VCaP (cell line): Measurements from ENCODE around the gene TMEM92.

Experiments used
- H3K27ac ChIP-seq: fragments of 450-650 bp; 2 replicates; pipeline ENCODE4 v1.5.1; 2017
- CTCF ChIP-seq: fragments of 450-650 bp; conservative IDR thresholded peaks from 2 replicates; pipeline ENCODE4 v1.5.1; 2017; ENCODE audit warnings: mild to moderate bottlenecking, moderate library complexity

TMEM92 gene

DNA sequence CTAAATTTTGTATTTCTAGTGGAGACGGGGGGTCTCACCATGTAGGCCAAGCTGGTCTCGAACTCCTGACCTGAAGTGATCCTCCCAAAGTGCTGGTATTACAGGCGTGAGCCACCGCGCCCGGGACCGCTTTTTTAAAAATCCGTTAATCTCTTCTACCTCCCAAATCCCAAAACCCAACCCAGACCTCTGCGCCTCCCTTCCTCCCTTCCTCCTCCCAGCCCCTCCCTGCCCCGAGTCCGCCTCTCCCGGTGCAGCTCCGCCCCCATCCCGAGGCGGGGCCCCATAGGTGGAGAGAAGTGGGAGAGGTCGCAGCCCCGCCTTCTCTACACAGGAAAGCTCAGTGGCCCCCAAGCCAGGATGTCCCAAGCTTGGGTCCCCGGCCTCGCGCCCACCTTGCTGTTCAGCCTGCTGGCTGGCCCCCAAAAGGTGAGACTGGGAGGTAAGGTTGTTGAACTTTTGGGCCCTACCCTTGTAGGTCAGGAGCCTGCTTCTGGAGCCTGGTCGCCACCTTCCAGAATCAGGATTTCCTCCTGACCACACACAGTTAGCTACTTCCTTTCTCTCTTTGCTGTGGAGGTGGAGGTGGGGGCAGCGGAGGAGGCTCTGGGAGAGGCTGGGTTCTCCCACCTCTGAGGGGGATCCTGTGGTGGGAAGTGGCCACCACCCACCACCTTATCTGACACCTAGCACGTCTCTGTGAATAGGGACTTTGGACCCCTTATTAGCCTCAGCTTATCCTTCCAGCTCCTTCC, at the start of gene TMEM92:
TMEM92 (plus strand) TSS at position 325 of the 755 bp plus-strand sequence; CDS start at position 361, 36 bp downstream.
- no peak within 1 kb of the TSS; the same call in 1 of the 2 replicates for H3K27ac ChIP-seq

DNA sequence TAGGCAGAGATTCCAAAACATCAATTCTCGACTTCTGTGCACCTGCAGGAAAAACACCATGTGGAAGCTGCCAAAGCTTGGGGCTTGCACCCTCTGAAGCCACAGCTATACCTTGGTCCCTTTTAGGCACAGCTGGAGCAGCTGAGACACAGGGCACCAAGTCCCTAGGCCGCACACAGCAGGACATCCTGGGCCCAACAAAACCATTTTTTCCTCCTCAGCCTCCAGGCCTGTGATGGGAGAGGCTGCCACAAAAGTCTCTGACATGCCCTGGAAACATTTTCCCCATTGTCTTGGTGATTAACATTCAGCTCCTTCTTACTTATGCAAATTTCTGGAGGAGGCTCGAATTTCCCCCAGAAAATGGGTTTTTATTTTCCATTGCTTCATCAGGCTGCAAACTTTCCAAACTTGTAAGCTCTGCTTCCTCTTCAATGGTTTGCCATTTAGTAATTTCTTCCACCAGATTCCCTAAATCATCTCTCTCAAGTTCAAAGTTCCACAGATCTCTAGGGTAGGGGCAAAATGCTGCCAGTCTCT, 48.5 kb upstream of the TMEM92 start:
- no peak overlapping the region for H3K27ac ChIP-seq
- no peak for TF ChIP-seq CTCF

More for the DNA sequence above, at the start of gene TMEM92:
- no peak for TF ChIP-seq CTCF

- H3K27ac ChIP-seq: no peak overlapping the region
- TF ChIP-seq CTCF: no peak
These were observed 39.7 kb upstream of the TMEM92 start for GRCh38 chr17:50234581-50234980.

GRCh38 chr17:50237901-50238300, 36.4 kb upstream of the TMEM92 start:
- no peak overlapping the region for H3K27ac ChIP-seq
- no peak for TF ChIP-seq CTCF

- no peak for TF ChIP-seq CTCF
These were observed 35.5 kb upstream of the TMEM92 start for GRCh38 chr17:50238601-50239280.

DNA sequence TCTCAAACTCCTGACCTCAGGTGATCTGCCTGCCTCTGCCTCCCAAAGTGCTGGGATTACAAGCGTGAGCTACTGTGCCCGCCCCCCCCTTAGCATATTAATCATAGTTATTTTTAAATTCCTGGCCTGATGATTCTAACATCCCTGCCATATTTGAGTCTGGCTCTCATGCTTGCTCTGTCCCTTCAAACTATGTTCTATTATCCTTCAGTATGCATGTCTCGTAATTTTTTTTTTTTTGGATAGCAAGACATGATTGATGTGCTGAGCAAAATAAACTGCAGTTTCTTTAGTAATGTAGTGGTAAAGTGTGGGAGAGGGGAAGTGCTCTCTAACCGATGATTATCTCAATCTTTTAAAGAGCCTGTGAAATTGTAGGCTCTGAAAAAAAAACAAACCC, 34.3 kb upstream of the TMEM92 start:
- no peak for TF ChIP-seq CTCF
- H3K27ac ChIP-seq: no peak overlapping the region

More at GRCh38 chr17:50238601-50239280, 35.5 kb upstream of the TMEM92 start:
- H3K27ac ChIP-seq: no peak overlapping the region

DNA sequence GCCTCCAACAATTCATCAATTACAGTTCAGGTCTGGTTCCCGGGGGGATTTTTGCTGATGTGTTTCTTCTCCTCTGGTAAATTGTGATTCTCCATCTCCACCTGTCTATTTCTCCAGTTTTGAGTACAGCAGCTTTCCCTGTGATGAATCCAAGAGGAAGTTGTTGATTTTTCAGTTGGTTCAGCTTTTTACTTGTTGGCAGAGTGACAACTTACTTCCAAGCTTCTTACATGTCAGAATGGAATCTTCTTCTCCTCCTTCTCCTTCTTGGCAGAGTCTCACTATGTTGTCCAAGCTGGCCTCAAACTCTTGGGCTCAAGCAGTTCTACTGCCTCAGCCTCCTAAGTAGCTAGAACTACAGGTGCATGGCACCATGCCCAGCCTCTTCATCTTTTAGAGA, 33.4 kb upstream of the TMEM92 start:
- H3K27ac ChIP-seq: no peak overlapping the region
- TF ChIP-seq CTCF: no peak
